ENCODE data around the gene STT3A.
A peak's percentile ranks its signal among the peaks of the same experiment; 100 is the strongest.
"Not testable (repeated sequence)": the region's sequence is repeated elsewhere in the genome, so short reads cannot be mapped to it uniquely, and the experiment has no call there.

Gene STT3A

GRCh38 chr11:125592305-125593113 lies at the start of gene STT3A:
TSS of gene STT3A (plus strand) at chr11:125592852. CDS start at chr11:125595916, 3,064 bp downstream.
- DNase-seq (ENCODE audit: low read depth in 2 of 2): peak; percentile 95 to 97

- no peak for DNase-seq (ENCODE audit: low read depth in 2 of 2)
Measured at GRCh38 chr11:125550780-125551179, 41.9 kb upstream of the STT3A start.

GRCh38 chr11:125551835-125552342 lies 40.8 kb upstream of the STT3A start:
- DNase-seq (ENCODE audit: low read depth in 2 of 2): no peak

GRCh38 chr11:125552927-125553326 lies 39.7 kb upstream of the STT3A start:
- no peak for DNase-seq (ENCODE audit: low read depth in 2 of 2)

- DNase-seq (ENCODE audit: low read depth in 2 of 2): no peak
Measured at GRCh38 chr11:125553357-125553756, 39.3 kb upstream of the STT3A start.

- DNase-seq (ENCODE audit: low read depth in 2 of 2): no peak
Measured at GRCh38 chr11:125554038-125554437, 38.6 kb upstream of the STT3A start.

- DNase-seq (ENCODE audit: low read depth in 2 of 2): no peak
Measured at GRCh38 chr11:125559888-125560287, 32.8 kb upstream of the STT3A start.

GRCh38 chr11:125561924-125562323 lies 30.7 kb upstream of the STT3A start:
- DNase-seq (ENCODE audit: low read depth in 2 of 2): no peak

- DNase-seq (ENCODE audit: low read depth in 2 of 2): no peak
Measured at GRCh38 chr11:125562430-125562829, 30.2 kb upstream of the STT3A start.

GRCh38 chr11:125564357-125564756 lies 28.3 kb upstream of the STT3A start:
- no peak for DNase-seq (ENCODE audit: low read depth in 2 of 2)

GRCh38 chr11:125566235-125566634 lies 26.4 kb upstream of the STT3A start:
- DNase-seq (ENCODE audit: low read depth in 2 of 2): no peak

- DNase-seq (ENCODE audit: low read depth in 2 of 2): peak; percentile 87 to 88
Measured at GRCh38 chr11:125568970-125569914, 23.4 kb upstream of the STT3A start, which contains the start of gene EI24. TSS of gene EI24 (plus strand) at chr11:125569477. CDS start at chr11:125572528, 3,051 bp downstream.

GRCh38 chr11:125569915-125570621 lies 22.6 kb upstream of the STT3A start:
- no peak for DNase-seq (ENCODE audit: low read depth in 2 of 2)

- no peak for DNase-seq (ENCODE audit: low read depth in 2 of 2)
Measured at GRCh38 chr11:125570952-125571351, 21.7 kb upstream of the STT3A start.

GRCh38 chr11:125572916-125573315 lies 19.7 kb upstream of the STT3A start:
- DNase-seq (ENCODE audit: low read depth in 2 of 2): no peak

- DNase-seq (ENCODE audit: low read depth in 2 of 2): not testable (repeated sequence)
Measured at GRCh38 chr11:125577181-125577580, 15.5 kb upstream of the STT3A start.

GRCh38 chr11:125578783-125579182 lies 13.9 kb upstream of the STT3A start:
- DNase-seq (ENCODE audit: low read depth in 2 of 2): no peak

- no peak for DNase-seq (ENCODE audit: low read depth in 2 of 2)
Measured at GRCh38 chr11:125579811-125580210, 12.8 kb upstream of the STT3A start.

- no peak for DNase-seq (ENCODE audit: low read depth in 2 of 2)
Measured at GRCh38 chr11:125583496-125583895, 9.2 kb upstream of the STT3A start.

- no peak for DNase-seq (ENCODE audit: low read depth in 2 of 2)
Measured at GRCh38 chr11:125585487-125585886, 7.2 kb upstream of the STT3A start.

GRCh38 chr11:125586623-125587022 lies 6.0 kb upstream of the STT3A start:
- DNase-seq (ENCODE audit: low read depth in 2 of 2): no peak

- no peak for DNase-seq (ENCODE audit: low read depth in 2 of 2)
Measured at GRCh38 chr11:125587480-125587879, 5.2 kb upstream of the STT3A start.

Measured in stimulated activated CD8-positive, alpha-beta memory T cell treated with anti-CD3 and anti-CD28 coated beads, Interleukin-15, amount 100 ng/mL, for 48 hours (primary cell).